K562 (cell line): ENCODE results near the gene TCFL5. TPM values are rescaled to one million over a fixed set of nuclear protein-coding genes. Genes with fewer than 3 reads are reported as not detected.

Source experiments
- ATAC-seq: fragments of 200-7000 bp; cut with Tn5 transposase; 3 replicates; pipeline ENCODE4 v1.9.1; 2020; ENCODE audit warnings: moderate library complexity
- BruUV-seq: library from RNA; stranded (reverse); fragments of 400-500 nt; replicated peaks from 2 replicates; lab custom pipeline; 2021; lab: Mats Ljungman, UMichigan
- CTCF ChIA-PET: fragments of 300-600 bp; formaldehyde crosslinking; extraction: SDS; loops from one replicate; lab custom pipeline; 2021; ENCODE audit warnings: low intra/inter-chr PET ratio; lab: Yijun Ruan, JAX
- POLR2A ChIA-PET: fragments of 300-600, 350-650 bp; sonication (Branson Sonifier 250); formaldehyde crosslinking; extraction: SDS; loops from one replicate; lab custom pipeline; 2021; ENCODE audit warnings: antibody characterized with exemption, inconsistent platforms; lab: Yijun Ruan, JAX
- DNase-seq, 4 experiments: peaks; one replicate each; pipeline versions ENCODE4 v3.0.0 to v3.0.0-alpha.2; 2011 to 2018; ENCODE audit warnings: low spot score in 3 of 4, mixed read lengths in 3 of 4; ENCODE audit errors: extremely low read depth in 1 of 4
- FAIRE-seq: peaks from 2 replicates; lab custom pipeline; 2011; peaks lifted over from hg19 to GRCh38; lab: Jason Lieb, UNC
- H2AFZ ChIP-seq: 2 replicates; pipeline ENCODE4 v1.6.0; 2011; ENCODE audit warnings: low read depth, low read length, control low read depth, inconsistent platforms
- H3K27ac ChIP-seq: fragments of 200-600 bp; 3 replicates; pipeline ENCODE4 v1.8.0; 2011; ENCODE audit warnings: low read depth, mild to moderate bottlenecking, control low read depth, inconsistent platforms, low read length, moderate library complexity, mixed read lengths; ENCODE audit errors: extremely low read depth
- H3K27me3 ChIP-seq, 2 experiments: fragments of 300-600 bp in 1 of 2; 2 replicates in 1 of 2; 3 replicates in 1 of 2; pipeline versions ENCODE4 v1.6.0 to v1.8.0; 2011; ENCODE audit warnings: inconsistent platforms in 2 of 2, low read length in 2 of 2, mild to moderate bottlenecking in 1 of 2, mixed read lengths in 1 of 2, moderate library complexity in 1 of 2; ENCODE audit not compliant: control insufficient read depth in 2 of 2, insufficient read depth in 2 of 2
- H3K36me3 ChIP-seq: fragments of 300-600 bp; 3 replicates; pipeline ENCODE4 v1.8.0; 2011; ENCODE audit warnings: mild to moderate bottlenecking, low read length, inconsistent platforms; ENCODE audit not compliant: control insufficient read depth, insufficient read depth
- H3K4me1 ChIP-seq, 2 experiments: fragments of 200-600 bp in 1 of 2; replicated peaks in 1 of 2; 2 replicates in 1 of 2; 3 replicates in 1 of 2; pipeline versions ENCODE4 v1.5.1 to v1.8.0; 2011; ENCODE audit warnings: inconsistent platforms in 2 of 2, low read length in 2 of 2, mild to moderate bottlenecking in 1 of 2, mixed read lengths in 1 of 2, moderate library complexity in 1 of 2; ENCODE audit not compliant: control insufficient read depth in 2 of 2, insufficient read depth in 2 of 2
- H3K4me2 ChIP-seq: 2 replicates; pipeline ENCODE4 v1.6.1; 2011; ENCODE audit warnings: low read length, control low read depth, inconsistent platforms, mixed read lengths; ENCODE audit not compliant: insufficient read depth
- H3K4me3 ChIP-seq: fragments of 200-600 bp; sonication (generic), shearing (Covaris generic); 2 replicates; pipeline ENCODE4 v1.5.1; 2016; ENCODE audit warnings: control low read depth, inconsistent platforms
- H3K79me2 ChIP-seq: fragments of 200-600 bp; 3 replicates; pipeline ENCODE4 v1.8.0; 2011; ENCODE audit warnings: low read length, inconsistent platforms; ENCODE audit not compliant: control insufficient read depth, insufficient read depth
- H3K9ac ChIP-seq, 2 experiments: 2 replicates each; pipeline versions ENCODE4 v1.6.0 to v1.6.1; 2011; ENCODE audit warnings: low read depth in 2 of 2, low read length in 2 of 2, control low read depth in 1 of 2, inconsistent platforms in 1 of 2, mild to moderate bottlenecking in 1 of 2, mixed read lengths in 1 of 2; ENCODE audit not compliant: insufficient read depth in 1 of 2
- H3K9me1 ChIP-seq: one replicate; pipeline ENCODE4 v1.6.0; 2011; ENCODE audit warnings: inconsistent platforms, mild to moderate bottlenecking, low read length, moderate library complexity; ENCODE audit not compliant: control insufficient read depth, insufficient read depth
- H3K9me3 ChIP-seq: replicated peaks from 2 replicates; pipeline ENCODE4 v1.5.1; 2011; ENCODE audit warnings: low read depth, low read length, inconsistent platforms; ENCODE audit not compliant: control insufficient read depth, insufficient read depth
- H4K20me1 ChIP-seq: replicated peaks from 2 replicates; pipeline ENCODE4 v1.6.1; 2011; ENCODE audit warnings: low read length, inconsistent platforms, mixed read lengths; ENCODE audit not compliant: control insufficient read depth, insufficient read depth
- IRF2 ChIP-seq: sonication (generic); formaldehyde crosslinking; IDR thresholded peaks from 2 replicates; pipeline ENCODE4 v1.8.1; 2022; ENCODE audit warnings: mild to moderate bottlenecking, missing genetic modification reagents
- TFAM ChIP-seq: fragments of 250-450 bp; sonication (Bioruptor Pico); conservative IDR thresholded peaks from 2 replicates; pipeline ENCODE4 v1.5.0; 2021; ENCODE audit warnings: mild to moderate bottlenecking, moderate library complexity
- WGBS: fragments of 100-300 bp; shearing (Covaris generic); methylation state at CpG from one replicate; pipeline ENCODE4 v1.1.6; 2016; ENCODE audit warnings: low coverage, mixed read lengths; ENCODE audit not compliant: insufficient coverage; ENCODE audit errors: missing lambda C conversion rate; 5-methylcytosine and 5-hydroxymethylcytosine counted together
- in situ Hi-C: fragments of 300-500 bp; cut with MboI; formaldehyde crosslinking; loops from 4 replicates; pipeline ENCODE4 v1.15.0; 2018; ENCODE audit warnings: inconsistent platforms, mixed read lengths
- intact Hi-C: fragments of 100-400 bp; cut with micrococcal nuclease; formaldehyde crosslinking; loops from 2 replicates; pipeline ENCODE4 v1.14.2; 2022
- polyA plus RNA-seq, 8 experiments: library from polyadenylated mRNA; depleted of rRNA in 4 of 8; stranded (reverse) in 5 of 8; unstranded in 3 of 8; fragments of >200 nt; fragmentation: Nextera tagmentation in 2 of 8; fragmentation: Illumina TruSeq in 1 of 8; extraction: Ambion mirVana in 2 of 8; extraction: Trizol in 1 of 8; gene quantifications; 2 replicates each; pipeline versions ENCODE4 v1.2.1 to v1.2.3, GENCODE V29; 2011 to 2014; ENCODE audit warnings: inconsistent platforms in 1 of 8, missing spikeins in 1 of 8
- total RNA-seq, 7 experiments: library from RNA; depleted of rRNA in 6 of 7; stranded (reverse); fragments of >200 nt in 6 of 7; fragmentation: Illumina TruSeq in 2 of 7; extraction: Trizol in 2 of 7; gene quantifications; 2 replicates each; pipeline versions ENCODE4 v1.2.1 to v1.2.3, GENCODE V29; 2011 to 2021; ENCODE audit warnings: low replicate concordance in 1 of 7

The TCFL5 gene
- total and polyA plus RNA-seq, 9 of the 15 experiments (the other 6 are each of a cell fraction or from before 2014, with no cell fraction given) = 1.00 to 12.6 (median 9.1) TPM

DNA sequence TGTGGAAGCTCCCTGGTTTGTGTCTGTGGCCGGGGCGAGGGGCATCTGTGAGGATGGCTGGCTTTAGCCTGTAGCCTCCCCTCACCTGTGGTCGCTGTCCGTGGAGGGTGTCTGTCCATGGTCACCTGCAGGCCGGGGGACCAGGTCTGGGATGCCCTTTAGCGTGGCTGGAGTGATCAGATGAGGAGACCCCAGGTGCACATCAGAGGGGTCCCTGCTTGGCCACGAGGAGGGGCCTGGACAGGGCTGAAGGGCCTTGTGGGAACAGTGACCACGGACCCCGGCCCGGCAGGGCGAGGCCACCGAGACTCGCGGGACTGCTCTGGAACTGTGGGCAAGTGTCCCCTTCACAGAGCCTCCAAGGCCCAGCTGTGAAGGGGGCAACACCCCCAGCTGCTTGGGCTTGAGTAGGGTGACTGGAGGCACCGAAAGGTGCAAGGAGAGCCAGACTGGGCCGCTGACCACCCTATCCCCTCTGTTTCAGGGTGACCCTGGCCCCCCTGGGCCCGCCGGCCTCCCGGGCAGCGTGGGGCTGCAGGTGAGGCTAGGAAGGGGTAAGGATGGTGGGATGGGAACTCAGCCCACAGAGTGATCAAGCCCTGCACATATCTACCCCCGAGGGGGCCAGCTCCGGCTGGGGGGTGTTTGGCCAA is 36.2 kb downstream of the TCFL5 start:
- no peak overlapping the region for H3K4me3 ChIP-seq
- H3K9ac ChIP-seq = peak overlapping the region in 1 of 2 experiments; percentile 61; a peak in 1 of 4 replicates
- no peak for ATAC-seq

More for the DNA sequence above, 36.2 kb downstream of the TCFL5 start:
- H3K36me3 ChIP-seq = no peaks in the 10 kb centered on the region
- 0 out of 2 replicates have a peak, but pooled peaks cover 3% of the 10 kb centered on the region for H4K20me1 ChIP-seq
- peak overlapping the region; percentile 49; the same call in 1 of the 2 replicates for H3K4me2 ChIP-seq
- 0 out of 2 replicates have a peak, but pooled peaks have one; percentile 38 for TF ChIP-seq IRF2 (CRISPR knock-in tag)
- TF ChIP-seq TFAM (CRISPR knock-in tag) = no peak
- FAIRE-seq = no peak
- DNase-seq = no peak
- H3K27ac ChIP-seq = no peak overlapping the region
- no TSS peak for BruUV-seq
- H2AFZ ChIP-seq = no peak overlapping the region
- ChIA-PET POLR2A (interaction anchor here (0.6 to 1.4 kb wide), 5 partner anchors 53 to 101 kb away, joined by 3 to 5 read pairs (median 3); no protein-coding TSS in a partner anchor), CTCF (no interaction called here)
- in situ Hi-C loops (loop anchor here (10.0 kb wide), 1 partner anchor 189 kb away; no protein-coding TSS in a partner anchor), intact Hi-C loops (loop anchor here (10.0 kb wide), 1 partner anchor 49 kb away; no protein-coding TSS in a partner anchor)
- no peaks in the 10 kb centered on the region for H3K79me2 ChIP-seq
- peaks cover 12 to 100% of the 10 kb centered on the region in 2 experiments for H3K4me1 ChIP-seq
- no peaks in the 10 kb centered on the region for H3K9me1 ChIP-seq
- no peaks in the 10 kb centered on the region for H3K9me3 ChIP-seq
- WGBS = 43% methylated on average over 19 of the region's 22 CpGs
- no peaks in the 10 kb centered on the region for H3K27me3 ChIP-seq
